Measurements from ENCODE around the gene MS4A10. TPM values are rescaled to one million over a fixed set of nuclear protein-coding genes. Genes with fewer than 3 reads are reported as not detected.
A peak's percentile ranks its signal among the peaks of the same experiment; 100 is the strongest.

The MS4A10 gene
- total RNA-seq, 6 experiments from 2014 or later: not detected

GRCh38 chr11:60761436-60762190, 23.5 kb upstream of the MS4A10 start:
- no peaks in the 10 kb centered on the region for H3K9me3 Mint-ChIP-seq
- no peak overlapping the region for H3K4me3 Mint-ChIP-seq
- H3K4me1 Mint-ChIP-seq (ENCODE audit: low read depth): no peaks in the 10 kb centered on the region
- no peak overlapping the region for H3K27ac Mint-ChIP-seq
- no peak for DNase-seq
- no peaks in the 10 kb centered on the region for H3K36me3 Mint-ChIP-seq (ENCODE audit: low read depth)
- peaks cover 37% of the 10 kb centered on the region for H3K27me3 Mint-ChIP-seq (ENCODE audit: insufficient read depth)
- TF ChIP-seq CTCF (IDR thresholded peaks at IDR 0.05): no peak

- Mint-ChIP-seq H3K4me3 (no peak overlapping the region), H3K27ac (no peak overlapping the region), H3K9me3 (no peaks in the 10 kb centered on the region), H3K36me3 (ENCODE audit: low read depth) (no peaks in the 10 kb centered on the region), H3K27me3 (ENCODE audit: insufficient read depth) (peaks cover 32% of the 10 kb centered on the region), H3K4me1 (ENCODE audit: low read depth) (no peaks in the 10 kb centered on the region)
- no peak for DNase-seq
- TF ChIP-seq CTCF (IDR thresholded peaks at IDR 0.05): peak; percentile 60
These were observed 22.1 kb upstream of the MS4A10 start for GRCh38 chr11:60762851-60763691.

GRCh38 chr11:60763692-60764369, 21.3 kb upstream of the MS4A10 start:
- Mint-ChIP-seq H3K4me1 (ENCODE audit: low read depth) (no peaks in the 10 kb centered on the region), H3K27me3 (ENCODE audit: insufficient read depth) (peaks cover 34% of the 10 kb centered on the region), H3K9me3 (no peaks in the 10 kb centered on the region), H3K4me3 (no peak overlapping the region), H3K36me3 (ENCODE audit: low read depth) (no peaks in the 10 kb centered on the region), H3K27ac (no peak overlapping the region)
- DNase-seq: no peak
- no peak; the same call in 1 of the 2 replicates for TF ChIP-seq CTCF (IDR thresholded peaks at IDR 0.05)

- Mint-ChIP-seq H3K4me1 (ENCODE audit: low read depth) (no peaks in the 10 kb centered on the region), H3K27ac (no peak overlapping the region), H3K4me3 (no peak overlapping the region), H3K36me3 (ENCODE audit: low read depth) (no peaks in the 10 kb centered on the region), H3K9me3 (no peaks in the 10 kb centered on the region), H3K27me3 (ENCODE audit: insufficient read depth) (peaks cover 28% of the 10 kb centered on the region)
- no peak for DNase-seq
- no peak for TF ChIP-seq CTCF (IDR thresholded peaks at IDR 0.05)
These were observed 20.3 kb upstream of the MS4A10 start for GRCh38 chr11:60764879-60765278.

- Mint-ChIP-seq H3K36me3 (ENCODE audit: low read depth) (no peaks in the 10 kb centered on the region), H3K4me3 (no peak overlapping the region), H3K9me3 (no peaks in the 10 kb centered on the region), H3K4me1 (ENCODE audit: low read depth) (no peaks in the 10 kb centered on the region), H3K27ac (no peak overlapping the region), H3K27me3 (ENCODE audit: insufficient read depth) (peaks cover 29% of the 10 kb centered on the region)
- no peak for TF ChIP-seq CTCF (IDR thresholded peaks at IDR 0.05)
- DNase-seq: no peak
These were observed 19.8 kb upstream of the MS4A10 start for GRCh38 chr11:60765355-60765754.

Measured in HFFc6 (cell line).